Measurements from ENCODE around the gene BRINP1. TPM values are rescaled to one million over a fixed set of nuclear protein-coding genes. Genes with fewer than 3 reads are reported as not detected.

The BRINP1 gene
- total and polyA plus RNA-seq, 7 donors: 0.03 to 0.20 (median 0.17) TPM; not detected in 4

- Histone ChIP-seq H3K4me3 (no peak overlapping the region), H3K4me1 (no peaks in the 10 kb centered on the region), H3K9me3 (no peaks in the 10 kb centered on the region), H3K27me3 (ENCODE audit: insufficient read depth in 3 of 3, low read length in 2 of 3) (peaks cover 0 to 3% (median 0%) of the 10 kb centered on the region in 3 donors), H3K36me3 (ENCODE audit: insufficient read depth in 1 of 2, low read depth in 1 of 2) (no peaks in the 10 kb centered on the region), H3K27ac (no peak overlapping the region)
- TF ChIP-seq CTCF (IDR thresholded peaks at IDR 0.05): no peak
- intact Hi-C loops (cut with DNase I): loop anchor here (5.0 kb wide), 1 partner anchor 292 kb away; no protein-coding TSS in a partner anchor
- no peak for DNase-seq
- 79 to 80% (median 79%) methylated on average over 12 of the region's 12 CpGs for WGBS, 3 donors
- ATAC-seq: no peak
Observed at GRCh38 chr9:119284587-119285337, 84.5 kb downstream of the BRINP1 start.

- ATAC-seq: no peak
- Histone ChIP-seq H3K27me3 (ENCODE audit: insufficient read depth in 3 of 3, low read length in 2 of 3) (peaks cover 0 to 3% (median 0%) of the 10 kb centered on the region in 3 donors), H3K27ac (no peak overlapping the region), H3K9me3 (no peaks in the 10 kb centered on the region), H3K36me3 (ENCODE audit: insufficient read depth in 1 of 2, low read depth in 1 of 2) (no peaks in the 10 kb centered on the region), H3K4me3 (no peak overlapping the region), H3K4me1 (no peaks in the 10 kb centered on the region)
- intact Hi-C loops (cut with DNase I): no loop called here
- WGBS, 3 donors: 49 to 66% (median 52%) methylated on average over 4 of the region's 4 CpGs
- DNase-seq: no peak
- no peak for TF ChIP-seq CTCF (IDR thresholded peaks at IDR 0.05)
Observed at GRCh38 chr9:119284118-119284517, 85.1 kb downstream of the BRINP1 start.

- Histone ChIP-seq H3K27ac (no peak overlapping the region), H3K27me3 (ENCODE audit: insufficient read depth in 3 of 3, low read length in 2 of 3) (peaks cover 0 to 3% (median 0%) of the 10 kb centered on the region in 3 donors), H3K36me3 (ENCODE audit: insufficient read depth in 1 of 2, low read depth in 1 of 2) (no peaks in the 10 kb centered on the region), H3K4me3 (no peak overlapping the region), H3K4me1 (no peaks in the 10 kb centered on the region), H3K9me3 (no peaks in the 10 kb centered on the region)
- DNase-seq (no peak), ATAC-seq (peak in 1 of 4 donors; percentile 43)
- no peak for TF ChIP-seq CTCF (IDR thresholded peaks at IDR 0.05)
- 32 to 38% (median 35%) methylated on average over 18 of the region's 18 CpGs for WGBS, 3 donors
- intact Hi-C loops (cut with DNase I): no loop called here
Observed at GRCh38 chr9:119283078-119283794, 86.0 kb downstream of the BRINP1 start.

GRCh38 chr9:119282476-119283077 lies 86.7 kb downstream of the BRINP1 start:
- Histone ChIP-seq H3K27me3 (ENCODE audit: insufficient read depth in 3 of 3, low read length in 2 of 3) (peaks cover 0 to 3% (median 0%) of the 10 kb centered on the region in 3 donors), H3K36me3 (ENCODE audit: insufficient read depth in 1 of 2, low read depth in 1 of 2) (no peaks in the 10 kb centered on the region), H3K27ac (no peak overlapping the region), H3K9me3 (no peaks in the 10 kb centered on the region), H3K4me3 (no peak overlapping the region), H3K4me1 (no peaks in the 10 kb centered on the region)
- 24 to 37% (median 32%) methylated on average over 6 of the region's 6 CpGs for WGBS, 3 donors
- intact Hi-C loops (cut with DNase I): no loop called here
- ATAC-seq (no peak), DNase-seq (no peak)
- no peak for TF ChIP-seq CTCF (IDR thresholded peaks at IDR 0.05)

Data from psoas muscle (tissue), 8 donors.